GM20000 (cell line): Measurements from ENCODE around the gene DHX16.

Source experiments
- DNase-seq: peaks from one replicate; pipeline ENCODE4 v3.0.0; 2012; ENCODE audit warnings: low spot score
- TF ChIP-seq, protein P1 (sequence below): IDR thresholded peaks from 2 replicates; pipeline ENCODE4 v1.5.1; 2012; ENCODE audit warnings: mild to moderate bottlenecking, control low read depth; ENCODE audit errors: extremely low read depth, missing control alignments

Gene DHX16

DNA sequence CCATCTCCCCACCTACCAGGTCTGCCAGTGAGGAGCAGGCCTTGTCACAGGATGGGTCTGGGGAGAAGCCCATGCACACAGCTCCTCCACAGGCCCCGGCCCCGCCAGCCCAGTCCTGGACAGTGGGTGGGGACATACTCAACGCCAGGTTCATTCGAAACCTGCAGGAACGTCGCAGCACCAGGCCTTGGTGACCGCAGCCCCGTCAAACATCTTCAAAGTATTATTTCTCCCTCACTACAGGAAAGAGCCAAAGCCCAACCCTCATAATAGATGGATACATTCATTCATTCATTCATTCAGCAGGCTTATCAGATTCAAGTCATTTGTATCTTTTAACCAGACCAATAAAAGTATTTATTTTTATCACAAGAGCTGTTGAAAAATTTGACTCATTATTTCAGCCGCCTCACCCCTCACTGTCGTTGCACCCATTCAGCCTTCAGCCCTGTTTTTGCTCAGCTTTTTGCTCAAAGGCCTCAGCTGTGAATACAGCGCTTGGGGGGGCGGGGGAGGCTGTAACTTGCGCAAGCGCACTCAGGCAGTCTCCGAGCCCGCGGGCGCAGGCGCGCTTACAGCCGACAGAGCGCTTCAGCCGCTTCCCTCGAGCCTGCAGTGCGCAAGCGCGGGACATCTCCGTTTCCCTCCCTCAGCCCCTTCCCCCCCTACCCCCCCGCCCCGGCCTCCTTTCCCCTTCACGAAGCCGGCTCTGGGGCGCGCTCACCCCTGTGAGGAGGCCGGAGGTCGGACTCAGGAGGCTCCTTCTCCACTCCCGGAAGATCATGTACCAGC is 26.2 kb downstream of the DHX16 start, which contains the start of gene C6orf136:
C6orf136 (plus strand) TSS at position 684 of the 792 bp plus-strand sequence; CDS start at position 783, 99 bp downstream.
- TF ChIP-seq, protein P1, sequence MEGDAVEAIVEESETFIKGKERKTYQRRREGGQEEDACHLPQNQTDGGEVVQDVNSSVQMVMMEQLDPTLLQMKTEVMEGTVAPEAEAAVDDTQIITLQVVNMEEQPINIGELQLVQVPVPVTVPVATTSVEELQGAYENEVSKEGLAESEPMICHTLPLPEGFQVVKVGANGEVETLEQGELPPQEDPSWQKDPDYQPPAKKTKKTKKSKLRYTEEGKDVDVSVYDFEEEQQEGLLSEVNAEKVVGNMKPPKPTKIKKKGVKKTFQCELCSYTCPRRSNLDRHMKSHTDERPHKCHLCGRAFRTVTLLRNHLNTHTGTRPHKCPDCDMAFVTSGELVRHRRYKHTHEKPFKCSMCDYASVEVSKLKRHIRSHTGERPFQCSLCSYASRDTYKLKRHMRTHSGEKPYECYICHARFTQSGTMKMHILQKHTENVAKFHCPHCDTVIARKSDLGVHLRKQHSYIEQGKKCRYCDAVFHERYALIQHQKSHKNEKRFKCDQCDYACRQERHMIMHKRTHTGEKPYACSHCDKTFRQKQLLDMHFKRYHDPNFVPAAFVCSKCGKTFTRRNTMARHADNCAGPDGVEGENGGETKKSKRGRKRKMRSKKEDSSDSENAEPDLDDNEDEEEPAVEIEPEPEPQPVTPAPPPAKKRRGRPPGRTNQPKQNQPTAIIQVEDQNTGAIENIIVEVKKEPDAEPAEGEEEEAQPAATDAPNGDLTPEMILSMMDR = no peak
- peak; percentile 98 for DNase-seq

DNA sequence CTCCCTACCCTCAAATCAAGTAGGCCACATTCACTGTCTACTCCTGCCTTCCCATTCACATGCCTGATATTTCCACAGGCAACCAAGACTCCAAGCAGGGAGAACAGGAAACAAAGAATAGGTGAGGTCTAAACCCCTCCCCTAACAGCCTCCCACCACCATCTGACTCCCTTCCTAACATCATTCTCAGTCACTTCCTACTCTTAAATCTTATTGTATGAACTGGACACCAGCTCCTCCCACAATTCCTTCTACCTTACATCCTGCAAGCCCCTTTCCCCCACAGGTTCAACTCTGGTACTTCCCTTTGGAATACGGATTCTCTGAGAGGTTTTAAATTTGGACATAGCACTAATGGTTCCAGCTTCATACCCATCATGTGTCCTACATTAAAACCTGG is 26.8 kb downstream of the DHX16 start:
- DNase-seq = no peak
- TF ChIP-seq, protein P1 = no peak

DNA sequence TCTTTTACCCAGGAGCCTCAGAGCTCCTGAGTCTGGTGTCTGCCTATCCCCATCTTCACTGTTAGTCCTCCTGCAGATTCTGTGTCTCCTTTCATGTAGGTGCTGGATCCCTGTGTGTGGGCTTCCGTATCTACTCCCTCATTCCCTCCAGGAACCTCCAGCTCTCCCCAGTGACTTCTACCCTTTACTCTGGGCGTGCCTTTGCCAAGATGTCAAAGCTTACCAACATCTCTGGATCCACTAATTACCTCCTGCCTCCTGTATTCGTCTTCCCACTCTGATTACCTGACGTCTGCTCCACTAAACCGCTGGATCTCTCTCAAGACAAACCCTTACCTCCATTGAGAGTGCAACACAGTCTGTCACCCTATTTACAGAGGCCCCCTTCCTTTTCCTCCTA is 28.0 kb downstream of the DHX16 start:
- no peak for DNase-seq
- TF ChIP-seq, protein P1 = no peak

DNA sequence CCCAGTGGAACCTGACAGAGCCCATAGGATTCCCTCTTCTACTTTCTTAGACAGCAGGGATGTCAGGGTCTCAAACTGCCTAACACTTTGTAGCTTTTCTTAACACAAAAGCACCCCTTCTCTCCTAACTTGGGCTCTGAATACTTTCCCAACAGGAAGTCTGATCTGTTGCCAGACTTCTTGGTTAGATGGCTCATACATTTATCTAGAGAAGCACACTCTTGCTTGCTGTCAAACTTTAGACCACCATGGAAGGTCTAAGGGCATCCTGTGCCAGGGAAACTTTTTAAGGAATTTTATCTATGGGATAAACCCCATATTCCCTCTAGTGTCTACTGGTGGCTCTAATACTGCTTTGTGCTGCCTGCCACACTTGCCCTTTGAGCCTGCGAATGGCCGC is 29.1 kb downstream of the DHX16 start:
- TF ChIP-seq, protein P1 = no peak
- DNase-seq = no peak

DNA sequence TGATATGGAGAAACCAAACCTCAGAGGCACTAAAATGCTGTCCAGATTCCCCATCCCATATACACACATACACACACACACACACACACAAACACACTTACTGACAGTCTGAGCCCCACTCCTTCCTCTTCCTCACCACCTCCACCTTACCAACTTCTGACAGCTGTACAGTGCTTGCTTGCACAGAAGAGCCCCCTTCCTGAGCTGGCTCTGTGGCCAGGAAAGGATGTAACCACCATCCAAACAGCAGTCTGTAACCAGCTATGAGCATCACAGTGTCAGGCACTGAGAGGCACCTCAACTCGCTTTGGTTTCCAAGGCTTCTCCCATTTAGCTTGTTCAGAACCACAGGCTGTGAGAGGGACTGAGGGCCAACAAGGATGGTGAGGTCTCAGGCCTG is 31.8 kb downstream of the DHX16 start:
- DNase-seq = no peak
- TF ChIP-seq, protein P1 = no peak

DNA sequence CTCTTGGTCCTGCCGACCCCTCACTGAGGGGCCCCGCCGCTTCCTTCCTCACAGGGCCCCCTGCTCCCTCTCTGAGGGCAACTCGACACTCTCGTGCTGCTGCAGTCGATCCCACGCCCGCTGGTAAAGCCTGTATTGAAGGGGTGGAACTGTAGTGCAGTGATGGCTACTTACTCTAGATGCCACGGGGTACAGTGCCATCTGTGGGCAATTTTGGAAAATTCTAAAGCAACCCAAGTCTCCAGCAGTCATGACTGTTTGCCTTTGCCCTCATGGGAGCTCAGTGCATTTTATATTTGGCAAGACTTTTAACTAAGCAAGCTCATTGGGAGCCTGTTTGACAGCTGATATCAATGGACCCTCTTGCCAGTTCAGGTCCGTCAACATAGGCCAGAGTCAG is 32.3 kb downstream of the DHX16 start:
- TF ChIP-seq, protein P1 = no peak
- no peak for DNase-seq

DNA sequence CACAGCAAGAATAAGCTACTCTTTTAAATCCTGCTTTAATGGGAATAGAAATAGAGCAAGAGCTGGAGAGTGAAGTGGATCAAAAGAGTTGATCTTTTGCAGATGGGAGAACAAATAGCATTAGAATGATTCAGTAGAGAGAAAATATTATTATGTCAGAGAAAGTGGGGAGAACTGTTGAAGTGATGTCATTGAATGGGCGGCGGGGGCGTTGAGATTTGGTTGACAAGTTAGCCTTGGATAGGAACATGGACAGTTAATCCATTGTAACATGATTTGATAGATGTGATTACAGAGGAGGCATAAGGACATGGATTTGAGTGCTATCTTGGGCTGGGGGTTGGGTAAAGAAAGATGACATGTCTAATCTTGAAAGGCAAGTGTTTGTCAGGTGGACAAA is 37.0 kb downstream of the DHX16 start:
- TF ChIP-seq, protein P1 = no peak
- DNase-seq = no peak
